ENCODE results near the gene LRP1B.

LRP1B gene

GRCh38 chr2:142038826-142039225 is 92.0 kb downstream of the LRP1B start:
- no peak for DNase-seq

- no peak for DNase-seq
These were observed 93.1 kb downstream of the LRP1B start for GRCh38 chr2:142037744-142038143.

GRCh38 chr2:142037066-142037465 is 93.8 kb downstream of the LRP1B start:
- DNase-seq: no peak

GRCh38 chr2:142033393-142033792 is 97.4 kb downstream of the LRP1B start:
- DNase-seq: no peak

GRCh38 chr2:142031656-142032055 is 99.2 kb downstream of the LRP1B start:
- DNase-seq: no peak

- DNase-seq: no peak
These were observed 100.1 kb downstream of the LRP1B start for GRCh38 chr2:142030735-142031134.

- DNase-seq: no peak
These were observed 100.8 kb downstream of the LRP1B start for GRCh38 chr2:142029974-142030373.

- DNase-seq: no peak
These were observed 105.4 kb downstream of the LRP1B start for GRCh38 chr2:142025394-142025793.

- DNase-seq: no peak
These were observed 110.4 kb downstream of the LRP1B start for GRCh38 chr2:142020368-142020767.

- DNase-seq: no peak
These were observed 116.3 kb downstream of the LRP1B start for GRCh38 chr2:142014536-142014935.

- DNase-seq: no peak
These were observed 118.0 kb downstream of the LRP1B start for GRCh38 chr2:142012797-142013196.

- no peak for DNase-seq
These were observed 120.1 kb downstream of the LRP1B start for GRCh38 chr2:142010477-142011270.

GRCh38 chr2:142008135-142008744 is 122.6 kb downstream of the LRP1B start:
- no peak for DNase-seq

- no peak for DNase-seq
These were observed 136.8 kb downstream of the LRP1B start for GRCh38 chr2:141994066-141994465.

GRCh38 chr2:141992695-141993094 is 138.1 kb downstream of the LRP1B start:
- DNase-seq: no peak

GRCh38 chr2:141968433-141968832 is 162.4 kb downstream of the LRP1B start:
- no peak for DNase-seq

- no peak for DNase-seq
These were observed 162.8 kb downstream of the LRP1B start for GRCh38 chr2:141967980-141968379.

- no peak for DNase-seq
These were observed 163.3 kb downstream of the LRP1B start for GRCh38 chr2:141967503-141967902.

- DNase-seq: no peak
These were observed 170.9 kb downstream of the LRP1B start for GRCh38 chr2:141959941-141960340.

- no peak for DNase-seq
These were observed 171.8 kb downstream of the LRP1B start for GRCh38 chr2:141959016-141959415.

GRCh38 chr2:141957827-141958450 is 172.9 kb downstream of the LRP1B start:
- no peak for DNase-seq

- no peak for DNase-seq
These were observed 173.5 kb downstream of the LRP1B start for GRCh38 chr2:141957321-141957720.

- no peak for DNase-seq
These were observed 183.3 kb downstream of the LRP1B start for GRCh38 chr2:141947396-141948114.
